ENCODE measurements around the gene STOML2. TPM values are rescaled to one million over a fixed set of nuclear protein-coding genes. Genes with fewer than 3 reads are reported as not detected.

STOML2 gene
- total RNA-seq, 2 donors from 2014 or later: 51.7 to 84.1 TPM

DNA sequence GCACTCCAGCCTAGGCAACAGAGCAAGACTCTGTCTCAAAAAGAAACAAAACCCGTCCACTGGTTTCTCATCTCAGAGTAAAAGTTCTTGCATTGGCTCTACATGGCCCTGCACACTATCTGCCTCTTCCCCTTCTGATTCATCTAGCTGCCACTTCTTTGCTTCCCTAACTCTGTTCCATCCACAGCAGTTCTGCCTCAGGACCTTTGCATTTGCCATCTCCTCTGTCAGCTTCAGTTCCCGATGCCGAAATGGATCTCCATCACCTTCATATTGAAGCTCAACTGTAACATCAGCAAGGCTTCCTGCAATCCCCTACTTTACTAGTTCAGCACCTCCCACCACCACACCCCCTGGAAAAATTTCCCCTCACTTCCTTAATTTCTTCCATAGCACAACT, 5.4 kb downstream of the STOML2 start:
- Histone ChIP-seq H3K36me3 (peaks cover 14% of the 10 kb centered on the region), H3K4me3 (no peak overlapping the region), H3K4me1 (ENCODE audit: control insufficient read depth in 1 of 2, low read depth in 2 of 2) (peaks cover 11 to 23% of the 10 kb centered on the region in 2 donors), H3K27me3 (replicated peaks; ENCODE audit: insufficient read depth) (no peaks in the 10 kb centered on the region), H3K9me3 (no peaks in the 10 kb centered on the region), H3K27ac (no peak overlapping the region)
- DNase-seq (ENCODE audit: low spot score): no peak
- TF ChIP-seq, protein P1, sequence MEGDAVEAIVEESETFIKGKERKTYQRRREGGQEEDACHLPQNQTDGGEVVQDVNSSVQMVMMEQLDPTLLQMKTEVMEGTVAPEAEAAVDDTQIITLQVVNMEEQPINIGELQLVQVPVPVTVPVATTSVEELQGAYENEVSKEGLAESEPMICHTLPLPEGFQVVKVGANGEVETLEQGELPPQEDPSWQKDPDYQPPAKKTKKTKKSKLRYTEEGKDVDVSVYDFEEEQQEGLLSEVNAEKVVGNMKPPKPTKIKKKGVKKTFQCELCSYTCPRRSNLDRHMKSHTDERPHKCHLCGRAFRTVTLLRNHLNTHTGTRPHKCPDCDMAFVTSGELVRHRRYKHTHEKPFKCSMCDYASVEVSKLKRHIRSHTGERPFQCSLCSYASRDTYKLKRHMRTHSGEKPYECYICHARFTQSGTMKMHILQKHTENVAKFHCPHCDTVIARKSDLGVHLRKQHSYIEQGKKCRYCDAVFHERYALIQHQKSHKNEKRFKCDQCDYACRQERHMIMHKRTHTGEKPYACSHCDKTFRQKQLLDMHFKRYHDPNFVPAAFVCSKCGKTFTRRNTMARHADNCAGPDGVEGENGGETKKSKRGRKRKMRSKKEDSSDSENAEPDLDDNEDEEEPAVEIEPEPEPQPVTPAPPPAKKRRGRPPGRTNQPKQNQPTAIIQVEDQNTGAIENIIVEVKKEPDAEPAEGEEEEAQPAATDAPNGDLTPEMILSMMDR (IDR thresholded peaks at IDR 0.05): no peak
- ATAC-seq (ENCODE audit: insufficient number of reproducible peaks, low FRiP score, low read depth): no peak

DNA sequence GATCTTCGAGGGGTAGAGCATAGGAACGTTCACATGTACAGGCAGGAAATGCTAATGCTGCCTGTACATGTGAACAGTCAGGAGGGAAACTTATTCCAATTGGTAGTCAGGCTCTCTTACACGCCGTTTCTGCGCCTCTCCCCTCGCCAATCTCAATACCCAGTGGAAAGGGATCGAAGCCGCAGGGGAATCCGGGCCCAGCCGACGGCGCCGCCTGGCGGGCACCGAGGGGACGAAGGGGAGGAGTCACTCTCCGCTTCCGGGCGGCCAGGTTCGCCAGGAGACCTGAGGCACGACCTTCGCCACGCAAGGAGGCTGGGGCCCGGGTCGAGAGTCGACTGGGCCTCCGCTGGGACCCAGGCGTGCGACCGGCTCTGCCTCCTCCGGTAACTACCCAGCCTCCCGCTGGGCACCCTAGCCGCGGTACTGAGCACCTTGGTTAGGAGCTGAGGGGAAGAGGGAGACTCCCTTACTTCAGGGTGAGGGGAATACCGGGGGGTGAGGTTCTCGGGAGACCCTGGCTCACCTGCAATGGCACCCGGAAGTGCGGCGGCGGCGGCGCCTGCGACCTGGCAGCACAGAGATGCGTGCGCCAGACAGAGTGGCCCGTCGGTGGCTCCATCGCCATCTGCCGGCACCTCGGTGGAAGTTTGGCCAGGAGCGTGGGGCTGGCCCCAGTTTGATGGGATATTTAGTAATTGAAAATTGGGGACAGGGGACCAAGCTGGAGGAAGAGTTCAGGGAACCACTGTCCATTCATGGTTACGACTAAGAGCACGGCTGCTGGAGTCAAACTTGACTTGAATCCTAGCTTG, 6.7 kb downstream of the STOML2 start, which contains the start of gene PIGO:
Gene PIGO (minus strand): TSS at position 557 of the 815 bp plus-strand sequence. CDS start 1,026 bp downstream, outside the sequence.
- Histone ChIP-seq H3K9me3 (no peaks in the 10 kb centered on the region), H3K27ac (peak within 1 kb of the TSS; percentile 94 to 95), H3K27me3 (replicated peaks; ENCODE audit: insufficient read depth) (no peaks in the 10 kb centered on the region), H3K36me3 (peaks cover 22% of the 10 kb centered on the region), H3K4me1 (ENCODE audit: control insufficient read depth in 1 of 2, low read depth in 2 of 2) (peaks cover 4 to 13% of the 10 kb centered on the region in 2 donors), H3K4me3 (peak within 1 kb of the TSS; percentile 82)
- DNase-seq (ENCODE audit: low spot score) (peak; percentile 58), ATAC-seq (ENCODE audit: insufficient number of reproducible peaks, low FRiP score, low read depth) (peak; percentile 86)
- TF ChIP-seq, protein P1 (IDR thresholded peaks at IDR 0.05): peak; percentile 75

DNA sequence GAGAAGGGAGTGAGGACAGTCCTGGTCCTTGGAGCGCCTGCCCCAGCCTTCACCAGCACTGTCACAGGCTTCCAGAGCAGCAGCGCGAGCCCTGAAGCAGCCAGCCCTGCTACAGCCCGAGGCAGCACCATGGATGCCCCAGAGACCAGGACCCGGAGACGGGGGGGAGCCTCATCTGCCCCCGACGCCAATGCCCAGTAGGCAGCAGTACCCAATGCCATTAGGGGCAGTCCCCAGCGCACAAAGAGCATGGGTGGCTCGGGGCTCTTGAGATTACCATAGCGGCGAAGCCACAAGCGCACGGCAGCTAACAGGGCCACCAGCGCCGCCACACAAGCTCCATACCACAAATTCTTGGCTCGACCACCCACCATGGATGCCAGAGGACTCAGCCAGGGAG, 11.4 kb downstream of the STOML2 start:
- Histone ChIP-seq H3K36me3 (peaks cover 41% of the 10 kb centered on the region), H3K9me3 (no peaks in the 10 kb centered on the region), H3K4me1 (ENCODE audit: control insufficient read depth in 1 of 2, low read depth in 2 of 2) (peaks cover 4 to 13% of the 10 kb centered on the region in 2 donors), H3K27ac (no peak overlapping the region), H3K27me3 (replicated peaks; ENCODE audit: insufficient read depth) (no peaks in the 10 kb centered on the region), H3K4me3 (no peak overlapping the region)
- DNase-seq (ENCODE audit: low spot score) (no peak), ATAC-seq (ENCODE audit: insufficient number of reproducible peaks, low FRiP score, low read depth) (no peak)
- TF ChIP-seq, protein P1 (IDR thresholded peaks at IDR 0.05): no peak

DNA sequence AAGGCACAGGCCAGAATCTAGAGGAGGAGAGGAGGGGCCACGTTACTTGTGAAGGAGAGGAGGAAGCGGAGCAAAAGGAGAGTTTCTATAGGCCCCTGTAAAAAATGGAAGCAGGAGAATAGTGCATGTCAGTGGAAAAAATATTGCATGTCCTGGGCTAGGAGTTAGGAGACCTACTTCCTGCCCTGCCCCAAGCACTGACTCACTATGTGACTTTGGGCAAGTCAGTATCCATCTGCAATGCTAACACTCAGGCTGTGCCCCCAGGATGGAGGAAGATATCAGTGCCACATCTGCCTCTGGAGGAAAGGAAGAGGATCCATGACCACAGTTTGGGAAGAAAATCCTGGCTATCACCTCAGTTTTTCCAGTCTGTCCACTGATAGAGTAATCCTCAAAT, 13.5 kb downstream of the STOML2 start:
- DNase-seq (ENCODE audit: low spot score) (no peak), ATAC-seq (ENCODE audit: insufficient number of reproducible peaks, low FRiP score, low read depth) (no peak)
- no peaks in the 10 kb centered on the region for H3K4me1 ChIP-seq (ENCODE audit: control insufficient read depth in 1 of 2, low read depth in 2 of 2)
- no peak overlapping the region for H3K27ac ChIP-seq
- no peaks in the 10 kb centered on the region for H3K27me3 ChIP-seq (replicated peaks; ENCODE audit: insufficient read depth)
- TF ChIP-seq, protein P1 (IDR thresholded peaks at IDR 0.05): no peak
- H3K4me3 ChIP-seq: no peak overlapping the region
- no peaks in the 10 kb centered on the region for H3K9me3 ChIP-seq
- peaks cover 41% of the 10 kb centered on the region for H3K36me3 ChIP-seq

DNA sequence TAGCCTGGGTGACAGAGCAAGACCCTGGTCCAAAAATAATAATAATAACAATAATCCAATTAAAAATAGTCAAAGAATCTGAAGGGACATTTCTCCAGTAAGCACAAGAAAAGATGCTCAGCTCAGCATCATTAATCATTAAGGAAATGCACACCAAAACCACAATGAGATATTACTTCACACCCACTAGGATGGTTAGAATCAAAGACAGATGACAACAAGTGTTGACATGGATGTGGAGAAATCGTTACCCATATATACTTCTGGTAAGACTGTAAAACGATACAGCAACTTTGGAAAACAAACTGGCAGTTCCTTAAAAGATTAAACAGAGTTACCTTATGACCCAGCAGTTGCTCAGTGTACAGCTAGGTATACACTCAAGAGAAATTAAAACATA, 17.9 kb downstream of the STOML2 start:
- H3K27me3 ChIP-seq (replicated peaks; ENCODE audit: insufficient read depth): no peaks in the 10 kb centered on the region
- peaks cover 18% of the 10 kb centered on the region for H3K36me3 ChIP-seq
- no peak for ATAC-seq (ENCODE audit: insufficient number of reproducible peaks, low FRiP score, low read depth)
- no peak for DNase-seq (ENCODE audit: low spot score)
- TF ChIP-seq, protein P1 (IDR thresholded peaks at IDR 0.05): no peak
- H3K9me3 ChIP-seq: no peaks in the 10 kb centered on the region
- no peak overlapping the region for H3K27ac ChIP-seq
- H3K4me3 ChIP-seq: no peak overlapping the region
- H3K4me1 ChIP-seq (ENCODE audit: control insufficient read depth in 1 of 2, low read depth in 2 of 2): no peaks in the 10 kb centered on the region

All from thoracic aorta (tissue), 2 donors.